Measurements from ENCODE around the gene C9orf43. TPM values are rescaled to one million over a fixed set of nuclear protein-coding genes. Genes with fewer than 3 reads are reported as not detected.

Gene C9orf43
- total and polyA plus RNA-seq, 2 donors (not counting 3 experiments of a cell fraction or from before 2014, with no cell fraction given), result 0.25 to 0.66 TPM

DNA sequence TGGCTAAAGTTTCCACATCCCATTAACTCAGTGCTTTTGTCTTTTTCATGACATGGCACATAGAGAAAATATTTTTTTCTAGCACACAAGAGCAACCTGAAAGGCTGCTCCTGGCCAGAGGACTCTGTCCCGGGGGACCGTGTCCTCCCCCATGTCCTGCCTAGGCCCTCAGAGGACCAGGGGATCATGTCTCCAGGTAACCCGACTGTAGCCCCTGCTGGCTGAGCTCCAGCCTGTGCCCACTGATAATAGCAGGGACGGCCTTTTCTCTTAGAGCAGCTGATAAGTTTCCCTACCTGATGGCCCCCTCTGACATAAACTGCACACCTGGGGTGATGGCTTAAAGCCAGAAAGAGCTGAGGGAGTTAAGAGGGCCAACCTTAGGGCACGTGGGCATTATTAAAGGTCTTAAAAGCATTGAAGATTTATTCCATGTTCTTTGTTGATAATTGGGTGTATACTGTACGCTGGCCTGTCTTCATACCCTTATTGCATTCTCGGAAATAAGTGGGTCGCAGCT is 39.7 kb upstream of the C9orf43 start:
- no peak for FAIRE-seq
- no peaks in the 10 kb centered on the region for H3K9me3 ChIP-seq (replicated peaks; ENCODE audit: control insufficient read depth, insufficient read depth, low read length)
- intact Hi-C loops (cut with micrococcal nuclease), result no loop called here
- dilution Hi-C loops (cut with MboI; ENCODE audit: extremely low pct_ligation_motif_present, low sequenced_read_pairs), result no loop called here
- H3K4me3 ChIP-seq (replicated peaks in 1 of 3; ENCODE audit: insufficient read depth in 1 of 3, low read depth in 1 of 3, low read length in 3 of 3), result no peak overlapping the region
- H3K9me1 ChIP-seq (replicated peaks; ENCODE audit: control insufficient read depth, extremely low read depth, insufficient read depth, low read length), result no peaks in the 10 kb centered on the region
- H3K4me2 ChIP-seq (ENCODE audit: insufficient read depth, low read length), result no peak overlapping the region
- H4K20me1 ChIP-seq (replicated peaks; ENCODE audit: control insufficient read depth, extremely low read depth, insufficient read depth, low read length), result no peaks in the 10 kb centered on the region
- no peak overlapping the region for H3K27ac ChIP-seq (ENCODE audit: insufficient read depth, low read depth, low read length)
- no TSS peak for BruUV-seq (replicated peaks)
- H3K27me3 ChIP-seq (ENCODE audit: control insufficient read depth in 2 of 2, insufficient read depth in 2 of 2, low read length in 2 of 2), result no peaks in the 10 kb centered on the region
- no peak for DNase-seq (ENCODE audit: low read depth, low spot score)
- H2AFZ ChIP-seq (ENCODE audit: low read depth, low read length), result no peak overlapping the region
- no peaks in the 10 kb centered on the region for H3K79me2 ChIP-seq (ENCODE audit: control insufficient read depth, insufficient read depth, low read length)
- ChIA-PET CTCF (no interaction called here), POLR2A (no interaction called here)
- H3K36me3 ChIP-seq (ENCODE audit: control insufficient read depth in 2 of 2, extremely low read depth in 1 of 2, insufficient read depth in 2 of 2, low read length in 2 of 2), result peaks cover 0 to 7% of the 10 kb centered on the region in 2 experiments
- no peaks in the 10 kb centered on the region for H3K4me1 ChIP-seq (ENCODE audit: control insufficient read depth, extremely low read depth, insufficient read depth, low read length)
- H3K9ac ChIP-seq (replicated peaks; ENCODE audit: extremely low read depth, insufficient read depth, low read length), result no peak overlapping the region
- TF ChIP-seq JUN (IDR thresholded peaks at IDR 0.05; ENCODE audit: borderline replicate concordance, insufficient read depth, insufficient read length, low read depth) (no peak), GATA2 (IDR thresholded peaks at IDR 0.05; ENCODE audit: insufficient read depth, insufficient read length, low read depth, low read length) (no peak), MYC (IDR thresholded peaks at IDR 0.05; ENCODE audit: low read depth, low read length) (no peak), EZH2 (IDR thresholded peaks at IDR 0.05; ENCODE audit: borderline replicate concordance, low read depth, low read length, severe bottlenecking) (no peak), POLR2A (IDR thresholded peaks at IDR 0.05; ENCODE audit: low read depth, low read length) (no peak), FOS (IDR thresholded peaks at IDR 0.05; ENCODE audit: borderline replicate concordance, insufficient read depth, low read length) (no peak), POLR2AphosphoS5 (IDR thresholded peaks at IDR 0.05; ENCODE audit: insufficient read depth, low read depth, low read length) (no peak)
- TF ChIP-seq, protein P1, sequence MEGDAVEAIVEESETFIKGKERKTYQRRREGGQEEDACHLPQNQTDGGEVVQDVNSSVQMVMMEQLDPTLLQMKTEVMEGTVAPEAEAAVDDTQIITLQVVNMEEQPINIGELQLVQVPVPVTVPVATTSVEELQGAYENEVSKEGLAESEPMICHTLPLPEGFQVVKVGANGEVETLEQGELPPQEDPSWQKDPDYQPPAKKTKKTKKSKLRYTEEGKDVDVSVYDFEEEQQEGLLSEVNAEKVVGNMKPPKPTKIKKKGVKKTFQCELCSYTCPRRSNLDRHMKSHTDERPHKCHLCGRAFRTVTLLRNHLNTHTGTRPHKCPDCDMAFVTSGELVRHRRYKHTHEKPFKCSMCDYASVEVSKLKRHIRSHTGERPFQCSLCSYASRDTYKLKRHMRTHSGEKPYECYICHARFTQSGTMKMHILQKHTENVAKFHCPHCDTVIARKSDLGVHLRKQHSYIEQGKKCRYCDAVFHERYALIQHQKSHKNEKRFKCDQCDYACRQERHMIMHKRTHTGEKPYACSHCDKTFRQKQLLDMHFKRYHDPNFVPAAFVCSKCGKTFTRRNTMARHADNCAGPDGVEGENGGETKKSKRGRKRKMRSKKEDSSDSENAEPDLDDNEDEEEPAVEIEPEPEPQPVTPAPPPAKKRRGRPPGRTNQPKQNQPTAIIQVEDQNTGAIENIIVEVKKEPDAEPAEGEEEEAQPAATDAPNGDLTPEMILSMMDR (IDR thresholded peaks at IDR 0.05; ENCODE audit: extremely low read depth in 1 of 2, insufficient read depth in 1 of 2, low read depth in 1 of 2, low read length in 2 of 2), result no peak
- TF ChIP-seq, protein P2, sequence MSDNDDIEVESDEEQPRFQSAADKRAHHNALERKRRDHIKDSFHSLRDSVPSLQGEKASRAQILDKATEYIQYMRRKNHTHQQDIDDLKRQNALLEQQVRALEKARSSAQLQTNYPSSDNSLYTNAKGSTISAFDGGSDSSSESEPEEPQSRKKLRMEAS (IDR thresholded peaks at IDR 0.05; ENCODE audit: insufficient read depth, insufficient read length), result no peak
